HEK293 (cell line): ENCODE results near the gene PGAP6.

ENCODE experiments used
- CTCF ChIA-PET: fragments of 350-600 bp; formaldehyde crosslinking; extraction: SDS; loops from one replicate; lab custom pipeline; 2021; ENCODE audit warnings: antibody characterized with exemption; lab: Yijun Ruan, JAX
- POLR2A ChIA-PET: fragments of 300-600 bp; formaldehyde crosslinking; extraction: SDS; loops from one replicate; lab custom pipeline; 2020; ENCODE audit warnings: antibody characterized with exemption, inconsistent platforms; lab: Yijun Ruan, JAX
- H3K27ac ChIP-seq: fragments of 200-500 bp; sonication (Bioruptor generic); 2 replicates; pipeline ENCODE4 v1.5.1; 2014; ENCODE audit warnings: low read depth, low read length, control low read depth, inconsistent platforms; ENCODE audit errors: extremely low read depth
- H3K36me3 ChIP-seq, 2 experiments: fragments of 200-500 bp in 1 of 2; sonication (Bioruptor generic) in 1 of 2; 1 replicate in 1 of 2; 2 replicates in 1 of 2; pipeline ENCODE4 v1.5.1; 2014 to 2017; ENCODE audit warnings: inconsistent platforms in 2 of 2, low read length in 2 of 2; ENCODE audit not compliant: control insufficient read depth in 2 of 2, insufficient read depth in 1 of 2
- H3K4me1 ChIP-seq: fragments of 200-500 bp; sonication (Bioruptor generic); 2 replicates; pipeline ENCODE4 v1.5.1; 2014; ENCODE audit warnings: mild to moderate bottlenecking, low read length, inconsistent platforms; ENCODE audit not compliant: control insufficient read depth, insufficient read depth
- H3K4me3 ChIP-seq: 2 replicates; pipeline ENCODE4 v1.5.1; 2011; ENCODE audit warnings: low read depth, mild to moderate bottlenecking, control low read depth, low read length, moderate library complexity
- H3K9me3 ChIP-seq: fragments of 200-500 bp; sonication (Bioruptor generic); 2 replicates; pipeline ENCODE4 v1.5.1; 2014; ENCODE audit warnings: low read depth, low read length, inconsistent platforms; ENCODE audit not compliant: control insufficient read depth, insufficient read depth
- GFI1B ChIP-seq: fragments of 450-650 bp; formaldehyde crosslinking; IDR thresholded peaks from 2 replicates; pipeline ENCODE4 v1.5.1; 2016; ENCODE audit warnings: missing biosample characterization, missing genetic modification characterization
- OVOL3 ChIP-seq: fragments of 450-650 bp; formaldehyde crosslinking; IDR thresholded peaks from 2 replicates; pipeline ENCODE4 v1.5.1; 2016; ENCODE audit warnings: missing biosample characterization, missing genetic modification characterization
- ZBTB48 ChIP-seq: fragments of 450-650 bp; formaldehyde crosslinking; IDR thresholded peaks from 2 replicates; pipeline ENCODE4 v1.5.1; 2016; ENCODE audit warnings: missing biosample characterization, missing genetic modification characterization
- ZFHX2 ChIP-seq: fragments of 450-650 bp; formaldehyde crosslinking; conservative IDR thresholded peaks from 2 replicates; pipeline ENCODE4 v1.5.1; 2016; ENCODE audit warnings: missing biosample characterization, missing genetic modification characterization
- ZNF133 ChIP-seq: fragments of 450-650 bp; formaldehyde crosslinking; IDR thresholded peaks from 2 replicates; pipeline ENCODE4 v1.5.1; 2016; ENCODE audit warnings: missing biosample characterization, missing genetic modification characterization
- ZNF223 ChIP-seq: fragments of 450-650 bp; formaldehyde crosslinking; IDR thresholded peaks from 2 replicates; pipeline ENCODE4 v1.5.1; 2016; ENCODE audit warnings: missing biosample characterization, missing genetic modification characterization
- ZNF394 ChIP-seq: fragments of 450-650 bp; formaldehyde crosslinking; IDR thresholded peaks from 2 replicates; pipeline ENCODE4 v1.5.1; 2016; ENCODE audit warnings: missing biosample characterization, missing genetic modification characterization, mild to moderate bottlenecking, moderate library complexity, borderline replicate concordance
- ZNF521 ChIP-seq: fragments of 450-650 bp; formaldehyde crosslinking; IDR thresholded peaks from 2 replicates; pipeline ENCODE4 v1.5.1; 2017; ENCODE audit warnings: missing biosample characterization, mild to moderate bottlenecking, missing genetic modification characterization
- ZNF664 ChIP-seq: fragments of 450-650 bp; formaldehyde crosslinking; IDR thresholded peaks from 2 replicates; pipeline ENCODE4 v1.5.1; 2016; ENCODE audit warnings: missing biosample characterization, missing genetic modification characterization
- ZNF837 ChIP-seq: fragments of 450-650 bp; formaldehyde crosslinking; IDR thresholded peaks from 2 replicates; pipeline ENCODE4 v1.5.1; 2016; ENCODE audit warnings: missing biosample characterization, missing genetic modification characterization
- ZSCAN16 ChIP-seq: fragments of 450-650 bp; formaldehyde crosslinking; IDR thresholded peaks from 2 replicates; pipeline ENCODE4 v1.5.1; 2016; ENCODE audit warnings: missing biosample characterization, missing genetic modification characterization
- TF ChIP-seq, protein P1 (sequence below): fragments of 450-650 bp; formaldehyde crosslinking; conservative IDR thresholded peaks from 2 replicates; pipeline ENCODE4 v1.5.1; 2016; ENCODE audit warnings: low read depth, missing biosample characterization, missing genetic modification characterization
- TF ChIP-seq, protein P2 (sequence below): fragments of 450-650 bp; formaldehyde crosslinking; IDR thresholded peaks from 2 replicates; pipeline ENCODE4 v1.5.1; 2016; ENCODE audit warnings: missing biosample characterization, missing genetic modification characterization
- TF ChIP-seq, protein P3 (sequence below): fragments of 450-650 bp; formaldehyde crosslinking; optimal IDR thresholded peaks from 2 replicates; pipeline ENCODE3; 2016; ENCODE audit warnings: missing biosample characterization, mild to moderate bottlenecking, missing genetic modification characterization

Gene PGAP6

DNA sequence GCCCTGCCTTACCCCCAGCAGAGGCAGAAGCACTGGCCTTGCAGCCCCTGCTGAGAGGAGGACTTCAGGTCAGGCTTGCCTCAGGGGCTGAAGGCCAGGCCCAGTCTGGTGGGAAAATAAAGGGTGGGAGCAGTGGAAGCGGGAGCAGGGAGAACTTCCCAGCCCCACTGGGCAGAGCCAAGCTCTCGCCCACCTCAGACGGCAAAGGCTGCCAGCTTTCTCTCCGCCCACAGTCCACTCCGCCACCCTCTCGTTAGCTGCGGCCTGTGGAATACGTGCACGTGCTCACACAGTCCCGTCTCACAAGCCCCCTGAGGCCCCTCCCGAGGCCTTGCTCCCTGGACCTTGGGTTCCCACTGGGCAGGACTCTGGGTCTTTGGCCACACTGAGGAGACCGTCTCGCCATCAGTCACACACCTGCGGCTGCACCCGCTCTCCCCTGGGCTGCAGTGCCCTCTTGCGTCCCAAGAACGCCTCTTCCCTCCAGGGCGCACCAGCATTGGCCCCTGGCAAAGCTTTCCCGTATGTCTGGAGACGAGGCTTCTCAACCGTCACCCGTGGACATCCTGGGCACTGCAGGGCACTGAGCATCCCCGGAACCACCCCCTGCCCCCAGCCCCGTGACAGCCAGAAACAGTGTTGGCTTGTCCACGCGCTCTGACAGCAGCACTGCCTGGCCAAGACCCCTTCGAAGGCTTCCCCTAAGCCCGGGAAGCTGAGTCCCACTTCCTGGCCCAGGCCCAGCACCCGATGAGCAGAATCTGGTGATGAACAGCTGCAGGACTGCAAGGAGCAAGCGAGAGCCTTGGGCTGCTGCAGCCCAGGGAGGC, 19.7 kb downstream of the PGAP6 start (continued):
- TF ChIP-seq ZNF394 (tag by site-specific recombination) = 0 out of 2 replicates have a peak, but pooled peaks have one; percentile 41
- no peak for TF ChIP-seq OVOL3 (tag by site-specific recombination)
- peak; percentile 89 for TF ChIP-seq ZFHX2 (tag by site-specific recombination)
- TF ChIP-seq GFI1B (tag by site-specific recombination) = no peak
- TF ChIP-seq ZNF223 (tag by site-specific recombination) = no peak
- TF ChIP-seq ZNF837 (tag by site-specific recombination) = no peak
- TF ChIP-seq, protein P1, sequence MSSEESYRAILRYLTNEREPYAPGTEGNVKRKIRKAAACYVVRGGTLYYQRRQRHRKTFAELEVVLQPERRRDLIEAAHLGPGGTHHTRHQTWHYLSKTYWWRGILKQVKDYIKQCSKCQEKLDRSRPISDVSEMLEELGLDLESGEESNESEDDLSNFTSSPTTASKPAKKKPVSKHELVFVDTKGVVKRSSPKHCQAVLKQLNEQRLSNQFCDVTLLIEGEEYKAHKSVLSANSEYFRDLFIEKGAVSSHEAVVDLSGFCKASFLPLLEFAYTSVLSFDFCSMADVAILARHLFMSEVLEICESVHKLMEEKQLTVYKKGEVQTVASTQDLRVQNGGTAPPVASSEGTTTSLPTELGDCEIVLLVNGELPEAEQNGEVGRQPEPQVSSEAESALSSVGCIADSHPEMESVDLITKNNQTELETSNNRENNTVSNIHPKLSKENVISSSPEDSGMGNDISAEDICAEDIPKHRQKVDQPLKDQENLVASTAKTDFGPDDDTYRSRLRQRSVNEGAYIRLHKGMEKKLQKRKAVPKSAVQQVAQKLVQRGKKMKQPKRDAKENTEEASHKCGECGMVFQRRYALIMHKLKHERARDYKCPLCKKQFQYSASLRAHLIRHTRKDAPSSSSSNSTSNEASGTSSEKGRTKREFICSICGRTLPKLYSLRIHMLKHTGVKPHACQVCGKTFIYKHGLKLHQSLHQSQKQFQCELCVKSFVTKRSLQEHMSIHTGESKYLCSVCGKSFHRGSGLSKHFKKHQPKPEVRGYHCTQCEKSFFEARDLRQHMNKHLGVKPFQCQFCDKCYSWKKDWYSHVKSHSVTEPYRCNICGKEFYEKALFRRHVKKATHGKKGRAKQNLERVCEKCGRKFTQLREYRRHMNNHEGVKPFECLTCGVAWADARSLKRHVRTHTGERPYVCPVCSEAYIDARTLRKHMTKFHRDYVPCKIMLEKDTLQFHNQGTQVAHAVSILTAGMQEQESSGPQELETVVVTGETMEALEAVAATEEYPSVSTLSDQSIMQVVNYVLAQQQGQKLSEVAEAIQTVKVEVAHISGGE (tag by site-specific recombination) = no peak
- no peak for TF ChIP-seq ZNF521 (tag by site-specific recombination)
- no peak for TF ChIP-seq ZSCAN16
- TF ChIP-seq ZBTB48 (tag by site-specific recombination) = no peak
- TF ChIP-seq ZNF133 (tag by site-specific recombination) = no peak

DNA sequence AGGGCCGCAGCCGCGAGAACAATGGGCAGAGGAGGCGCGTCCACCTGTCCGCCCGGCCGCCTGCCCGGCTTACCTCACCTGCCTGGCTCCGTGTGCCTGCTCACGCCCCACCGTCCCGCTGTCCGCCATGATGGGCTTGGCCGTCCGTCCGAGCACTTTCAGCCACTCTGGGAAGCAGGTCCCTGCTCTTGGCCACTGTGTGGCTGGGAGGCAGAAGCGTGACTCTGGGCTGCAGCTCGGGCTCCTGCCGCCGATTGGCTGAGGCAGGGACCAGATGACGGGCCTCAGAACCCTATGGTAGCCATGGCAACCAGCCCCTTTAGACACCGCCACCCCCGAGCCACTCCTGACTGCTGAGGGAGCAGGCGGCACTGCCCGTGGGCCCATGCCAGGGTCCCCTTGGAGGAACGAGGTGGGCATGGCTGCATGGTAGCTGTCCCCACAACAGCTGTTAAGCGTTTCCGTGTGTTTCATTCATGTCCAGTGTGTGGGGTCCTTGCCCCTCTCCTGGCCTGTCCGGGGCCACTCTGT, 20.4 kb downstream of the PGAP6 start:
- no peak overlapping the region for H3K4me3 ChIP-seq
- H3K36me3 ChIP-seq = peaks cover 0 to 5% of the 10 kb centered on the region in 2 experiments; a peak in 1 of 3 replicates
- CTCF ChIA-PET = interaction anchor here (0.7 to 5.9 kb wide), 14 partner anchors 10 to 296 kb away, joined by 3 to 70 read pairs (median 6); partner anchors contain the start of genes AXIN1 and RHBDF1
- TF ChIP-seq, protein P2, sequence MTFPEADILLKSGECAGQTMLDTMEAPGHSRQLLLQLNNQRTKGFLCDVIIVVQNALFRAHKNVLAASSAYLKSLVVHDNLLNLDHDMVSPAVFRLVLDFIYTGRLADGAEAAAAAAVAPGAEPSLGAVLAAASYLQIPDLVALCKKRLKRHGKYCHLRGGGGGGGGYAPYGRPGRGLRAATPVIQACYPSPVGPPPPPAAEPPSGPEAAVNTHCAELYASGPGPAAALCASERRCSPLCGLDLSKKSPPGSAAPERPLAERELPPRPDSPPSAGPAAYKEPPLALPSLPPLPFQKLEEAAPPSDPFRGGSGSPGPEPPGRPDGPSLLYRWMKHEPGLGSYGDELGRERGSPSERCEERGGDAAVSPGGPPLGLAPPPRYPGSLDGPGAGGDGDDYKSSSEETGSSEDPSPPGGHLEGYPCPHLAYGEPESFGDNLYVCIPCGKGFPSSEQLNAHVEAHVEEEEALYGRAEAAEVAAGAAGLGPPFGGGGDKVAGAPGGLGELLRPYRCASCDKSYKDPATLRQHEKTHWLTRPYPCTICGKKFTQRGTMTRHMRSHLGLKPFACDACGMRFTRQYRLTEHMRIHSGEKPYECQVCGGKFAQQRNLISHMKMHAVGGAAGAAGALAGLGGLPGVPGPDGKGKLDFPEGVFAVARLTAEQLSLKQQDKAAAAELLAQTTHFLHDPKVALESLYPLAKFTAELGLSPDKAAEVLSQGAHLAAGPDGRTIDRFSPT = peak; percentile 41; the same call in 1 of the 2 replicates
- no peak for TF ChIP-seq ZNF223 (tag by site-specific recombination)
- TF ChIP-seq, all 188 proteins: peak for 1
- H3K4me1 ChIP-seq = no peaks in the 10 kb centered on the region; the same call in 1 of the 2 replicates
- H3K9me3 ChIP-seq = no peaks in the 10 kb centered on the region
- no peak overlapping the region for H3K27ac ChIP-seq
- POLR2A ChIA-PET = interaction anchor here (1.0 kb wide), 1 partner anchor 82 kb away, joined by 4 read pairs; no protein-coding TSS in a partner anchor

DNA sequence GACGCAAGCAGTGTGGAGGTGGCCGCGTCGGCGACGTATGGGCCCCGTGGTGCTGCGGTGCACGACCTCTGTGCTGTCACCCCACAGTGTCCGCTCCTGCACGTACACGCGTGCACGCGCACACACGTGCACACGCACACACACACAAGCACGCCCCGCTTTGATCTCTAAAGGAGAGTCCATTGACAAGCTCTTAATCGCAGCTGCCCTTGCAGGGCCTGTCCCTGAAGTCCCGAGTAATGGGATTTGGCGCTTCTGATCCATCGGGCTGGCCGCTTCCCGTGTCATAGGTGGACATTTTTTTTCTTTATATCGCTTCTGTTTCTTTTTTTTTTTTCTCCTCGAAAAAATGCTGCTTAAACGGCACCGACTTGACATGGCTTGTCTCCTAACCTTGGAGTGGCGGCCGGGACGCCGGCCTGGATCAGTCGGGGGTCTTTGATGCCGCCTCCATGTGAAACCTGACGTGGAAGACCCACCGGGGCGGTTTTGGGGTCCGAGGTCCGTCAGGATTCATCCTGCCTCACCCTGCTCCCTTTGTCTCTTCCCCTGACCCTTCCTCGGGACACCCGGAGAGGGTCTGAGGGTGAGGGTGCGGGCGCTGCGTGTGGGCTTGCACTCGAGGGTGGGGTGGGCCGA, 21.0 kb downstream of the PGAP6 start:
- Histone ChIP-seq H3K36me3 (no peaks in the 10 kb centered on the region), H3K4me3 (no peak overlapping the region), H3K9me3 (no peaks in the 10 kb centered on the region), H3K4me1 (no peaks in the 10 kb centered on the region), H3K27ac (no peak overlapping the region)
- ChIA-PET CTCF (interaction anchor here (0.6 to 5.9 kb wide), 8 partner anchors 12 to 1187 kb away, joined by 3 to 70 read pairs (median 14); no protein-coding TSS in a partner anchor), POLR2A (no interaction called here)
- TF ChIP-seq ZNF664 (tag by site-specific recombination) = no peak
- TF ChIP-seq, protein P3, sequence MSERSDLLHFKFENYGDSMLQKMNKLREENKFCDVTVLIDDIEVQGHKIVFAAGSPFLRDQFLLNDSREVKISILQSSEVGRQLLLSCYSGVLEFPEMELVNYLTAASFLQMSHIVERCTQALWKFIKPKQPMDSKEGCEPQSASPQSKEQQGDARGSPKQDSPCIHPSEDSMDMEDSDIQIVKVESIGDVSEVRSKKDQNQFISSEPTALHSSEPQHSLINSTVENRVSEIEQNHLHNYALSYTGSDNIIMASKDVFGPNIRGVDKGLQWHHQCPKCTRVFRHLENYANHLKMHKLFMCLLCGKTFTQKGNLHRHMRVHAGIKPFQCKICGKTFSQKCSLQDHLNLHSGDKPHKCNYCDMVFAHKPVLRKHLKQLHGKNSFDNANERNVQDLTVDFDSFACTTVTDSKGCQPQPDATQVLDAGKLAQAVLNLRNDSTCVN (tag by site-specific recombination) = peak; percentile 18
